ENCODE data around the gene CRB2. TPM values are rescaled to one million over a fixed set of nuclear protein-coding genes. Genes with fewer than 3 reads are reported as not detected.

The CRB2 gene
- total RNA-seq, 2 experiments from 2014 or later: 0.03 TPM; not detected in 1

DNA sequence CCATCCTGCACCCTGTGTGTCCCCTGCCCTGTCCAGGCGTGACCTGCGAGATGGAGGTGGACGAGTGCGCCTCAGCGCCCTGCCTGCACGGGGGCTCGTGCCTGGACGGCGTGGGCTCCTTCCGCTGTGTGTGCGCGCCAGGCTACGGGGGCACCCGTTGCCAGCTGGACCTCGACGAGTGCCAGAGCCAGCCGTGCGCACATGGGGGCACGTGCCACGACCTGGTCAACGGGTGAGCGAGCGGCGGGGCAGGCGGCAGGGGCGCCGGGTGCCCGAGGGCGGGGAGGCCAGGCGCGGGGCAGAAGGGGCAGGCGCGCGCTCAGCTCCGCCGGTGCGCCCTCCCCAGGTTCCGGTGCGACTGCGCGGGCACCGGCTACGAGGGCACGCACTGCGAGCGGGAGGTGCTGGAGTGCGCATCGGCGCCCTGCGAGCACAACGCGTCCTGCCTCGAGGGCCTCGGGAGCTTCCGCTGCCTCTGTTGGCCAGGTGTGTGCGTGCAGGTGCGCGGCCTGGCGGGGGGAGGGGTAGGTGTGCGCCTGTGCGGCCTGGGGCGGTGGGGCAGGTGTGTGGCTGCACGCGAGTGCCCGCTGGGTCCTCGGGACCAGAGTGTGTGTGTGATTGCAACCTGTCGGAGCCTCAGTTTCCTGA lies 10.0 kb downstream of the CRB2 start:
- ChIA-PET CTCF (no interaction called here), POLR2A (no interaction called here)
- Mint-ChIP-seq H3K27me3 (peaks cover 10% of the 10 kb centered on the region), H3K27ac (no peak overlapping the region), H3K36me3 (ENCODE audit: low read depth) (no peaks in the 10 kb centered on the region), H3K9me3 (no peaks in the 10 kb centered on the region), H3K4me3 (no peak overlapping the region), H3K4me1 (no peaks in the 10 kb centered on the region)
- DNase-seq: no peak

DNA sequence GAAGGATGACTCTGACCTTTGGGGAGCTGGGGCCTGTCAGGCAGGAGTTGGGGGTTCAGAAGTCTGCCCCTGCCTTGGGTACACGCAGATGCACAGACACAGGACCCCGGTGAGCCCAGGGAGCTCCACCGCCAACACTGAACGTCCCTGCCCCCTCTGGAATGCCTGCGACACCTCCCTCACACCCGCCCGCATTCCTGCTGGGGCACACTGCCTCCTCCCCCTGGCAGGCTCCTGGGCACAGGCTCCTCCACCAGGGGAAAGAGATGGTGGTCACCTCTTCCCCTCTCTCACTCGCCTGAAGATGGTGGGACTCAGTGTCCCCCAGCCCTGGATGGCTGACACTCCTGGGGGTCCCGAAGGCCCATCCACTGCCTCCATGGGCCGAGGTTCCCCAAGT lies 12.0 kb downstream of the CRB2 start:
- Mint-ChIP-seq H3K27ac (no peak overlapping the region), H3K27me3 (peaks cover 24% of the 10 kb centered on the region), H3K4me1 (peaks cover 4% of the 10 kb centered on the region), H3K4me3 (no peak overlapping the region), H3K9me3 (no peaks in the 10 kb centered on the region), H3K36me3 (ENCODE audit: low read depth) (no peaks in the 10 kb centered on the region)
- POLR2A ChIA-PET: no interaction called here
- DNase-seq: no peak
- CTCF ChIA-PET: no interaction called here

DNA sequence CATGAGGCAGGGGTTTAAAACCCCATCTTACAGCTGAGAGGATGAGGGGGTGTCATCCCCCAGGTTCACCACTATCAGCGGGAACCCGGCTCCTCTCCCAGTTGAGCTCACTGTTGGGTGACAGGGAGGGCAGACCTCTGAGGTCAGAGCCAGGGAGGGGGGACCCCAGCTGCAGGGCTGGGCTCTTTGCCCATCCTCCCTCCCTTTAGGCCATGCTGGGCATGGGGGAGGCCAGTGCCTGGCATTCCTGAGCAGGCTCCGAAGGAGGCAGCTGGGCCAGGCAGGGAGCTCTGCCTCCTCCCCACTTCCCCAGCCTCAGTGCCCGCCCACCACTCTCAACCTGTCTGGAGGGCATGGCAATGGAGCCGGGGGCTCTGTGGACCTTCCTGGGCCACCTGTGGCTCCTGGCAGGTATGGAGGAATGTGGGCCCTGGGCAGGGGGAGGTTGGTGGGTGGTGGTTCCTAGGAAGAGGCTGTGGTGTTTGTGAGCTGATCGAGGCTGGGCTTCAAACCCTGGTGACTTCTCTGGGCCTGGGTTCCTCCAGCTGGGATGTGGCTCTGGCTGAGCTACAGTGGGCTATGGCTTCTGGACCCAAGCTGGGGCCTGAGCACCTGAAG lies 12.6 kb downstream of the CRB2 start:
- H3K9me3 Mint-ChIP-seq: no peaks in the 10 kb centered on the region
- peaks cover 4% of the 10 kb centered on the region for H3K4me1 Mint-ChIP-seq
- H3K27ac Mint-ChIP-seq: no peak overlapping the region
- ChIA-PET CTCF (no interaction called here), POLR2A (no interaction called here)
- H3K36me3 Mint-ChIP-seq (ENCODE audit: low read depth): no peaks in the 10 kb centered on the region
- DNase-seq: no peak
- peaks cover 24% of the 10 kb centered on the region for H3K27me3 Mint-ChIP-seq
- H3K4me3 Mint-ChIP-seq: no peak overlapping the region

DNA sequence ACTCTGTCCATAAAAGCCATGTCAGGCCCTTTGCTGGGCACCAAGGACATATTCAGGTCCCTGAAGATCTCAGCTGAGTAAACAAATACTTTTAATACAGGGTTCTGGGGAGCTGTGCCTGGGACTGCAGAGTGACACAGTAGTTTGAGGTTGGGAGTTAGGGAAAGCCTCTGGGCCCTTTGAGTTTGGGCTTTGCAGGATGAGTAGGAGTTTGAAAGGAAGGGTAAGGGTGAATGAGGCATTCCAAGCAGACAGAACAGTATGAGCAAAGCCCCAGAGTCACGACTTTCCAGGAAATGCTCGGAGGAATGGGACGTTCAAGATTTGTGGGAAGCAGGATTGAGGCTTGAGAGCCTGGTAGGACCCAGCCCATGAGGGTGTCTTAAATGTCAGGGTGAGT lies 13.3 kb downstream of the CRB2 start:
- Mint-ChIP-seq H3K27me3 (peaks cover 30% of the 10 kb centered on the region), H3K36me3 (ENCODE audit: low read depth) (no peaks in the 10 kb centered on the region), H3K4me1 (peaks cover 4% of the 10 kb centered on the region), H3K27ac (no peak overlapping the region), H3K9me3 (no peaks in the 10 kb centered on the region), H3K4me3 (no peak overlapping the region)
- CTCF ChIA-PET: no interaction called here
- no peak for DNase-seq
- POLR2A ChIA-PET: no interaction called here

DNA sequence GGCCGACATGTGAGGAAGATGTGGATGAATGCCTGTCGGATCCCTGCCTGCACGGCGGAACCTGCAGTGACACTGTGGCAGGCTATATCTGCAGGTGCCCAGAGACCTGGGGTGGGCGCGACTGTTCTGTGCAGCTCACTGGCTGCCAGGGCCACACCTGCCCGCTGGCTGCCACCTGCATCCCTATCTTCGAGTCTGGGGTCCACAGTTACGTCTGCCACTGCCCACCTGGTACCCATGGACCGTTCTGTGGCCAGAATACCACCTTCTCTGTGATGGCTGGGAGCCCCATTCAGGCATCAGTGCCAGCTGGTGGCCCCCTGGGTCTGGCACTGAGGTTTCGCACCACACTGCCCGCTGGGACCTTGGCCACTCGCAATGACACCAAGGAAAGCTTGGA lies 14.1 kb downstream of the CRB2 start:
- no peak for DNase-seq
- Mint-ChIP-seq H3K9me3 (no peaks in the 10 kb centered on the region), H3K36me3 (ENCODE audit: low read depth) (no peaks in the 10 kb centered on the region), H3K27ac (no peak overlapping the region), H3K4me1 (peaks cover 4% of the 10 kb centered on the region), H3K27me3 (peaks cover 38% of the 10 kb centered on the region), H3K4me3 (no peak overlapping the region)
- ChIA-PET POLR2A (no interaction called here), CTCF (no interaction called here)

DNA sequence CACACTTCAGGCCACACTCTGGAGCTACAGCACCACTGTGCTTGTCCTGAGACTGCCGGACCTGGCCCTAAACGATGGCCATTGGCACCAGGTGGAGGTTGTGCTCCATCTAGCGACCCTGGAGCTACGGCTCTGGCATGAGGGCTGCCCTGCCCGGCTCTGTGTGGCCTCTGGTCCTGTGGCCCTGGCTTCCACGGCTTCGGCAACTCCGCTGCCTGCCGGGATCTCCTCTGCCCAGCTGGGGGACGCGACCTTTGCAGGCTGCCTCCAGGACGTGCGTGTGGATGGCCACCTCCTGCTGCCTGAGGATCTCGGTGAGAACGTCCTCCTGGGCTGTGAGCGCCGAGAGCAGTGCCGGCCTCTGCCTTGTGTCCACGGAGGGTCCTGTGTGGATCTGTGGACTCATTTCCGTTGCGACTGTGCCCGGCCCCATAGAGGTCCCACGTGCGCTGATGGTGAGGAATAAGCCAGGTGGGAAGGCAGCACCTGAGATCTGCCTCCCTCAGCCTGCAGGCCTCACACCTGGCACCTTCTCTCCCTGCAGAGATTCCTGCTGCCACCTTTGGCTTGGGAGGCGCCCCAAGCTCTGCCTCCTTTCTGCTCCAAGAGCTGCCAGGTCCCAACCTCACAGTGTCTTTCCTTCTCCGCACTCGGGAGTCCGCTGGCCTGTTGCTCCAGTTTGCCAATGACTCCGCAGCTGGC lies 14.7 kb downstream of the CRB2 start:
- H3K9me3 Mint-ChIP-seq: no peaks in the 10 kb centered on the region
- H3K4me1 Mint-ChIP-seq: peaks cover 4% of the 10 kb centered on the region
- ChIA-PET POLR2A (no interaction called here), CTCF (no interaction called here)
- H3K27me3 Mint-ChIP-seq: peaks cover 39% of the 10 kb centered on the region
- DNase-seq: no peak
- H3K4me3 Mint-ChIP-seq: no peak overlapping the region
- no peaks in the 10 kb centered on the region for H3K36me3 Mint-ChIP-seq (ENCODE audit: low read depth)
- H3K27ac Mint-ChIP-seq: no peak overlapping the region

DNA sequence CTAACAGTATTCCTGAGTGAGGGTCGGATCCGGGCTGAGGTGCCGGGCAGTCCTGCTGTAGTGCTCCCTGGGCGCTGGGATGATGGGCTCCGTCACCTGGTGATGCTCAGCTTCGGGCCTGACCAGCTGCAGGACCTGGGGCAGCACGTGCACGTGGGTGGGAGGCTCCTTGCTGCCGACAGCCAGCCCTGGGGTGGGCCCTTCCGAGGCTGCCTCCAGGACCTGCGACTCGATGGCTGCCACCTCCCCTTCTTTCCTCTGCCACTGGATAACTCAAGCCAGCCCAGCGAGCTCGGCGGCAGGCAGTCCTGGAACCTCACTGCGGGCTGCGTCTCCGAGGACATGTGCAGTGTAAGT lies 15.2 kb downstream of the CRB2 start:
- Mint-ChIP-seq H3K9me3 (no peaks in the 10 kb centered on the region), H3K36me3 (ENCODE audit: low read depth) (no peaks in the 10 kb centered on the region), H3K27me3 (peaks cover 39% of the 10 kb centered on the region), H3K27ac (no peak overlapping the region), H3K4me1 (peaks cover 4% of the 10 kb centered on the region), H3K4me3 (no peak overlapping the region)
- DNase-seq: no peak
- CTCF ChIA-PET: no interaction called here
- POLR2A ChIA-PET: no interaction called here

DNA sequence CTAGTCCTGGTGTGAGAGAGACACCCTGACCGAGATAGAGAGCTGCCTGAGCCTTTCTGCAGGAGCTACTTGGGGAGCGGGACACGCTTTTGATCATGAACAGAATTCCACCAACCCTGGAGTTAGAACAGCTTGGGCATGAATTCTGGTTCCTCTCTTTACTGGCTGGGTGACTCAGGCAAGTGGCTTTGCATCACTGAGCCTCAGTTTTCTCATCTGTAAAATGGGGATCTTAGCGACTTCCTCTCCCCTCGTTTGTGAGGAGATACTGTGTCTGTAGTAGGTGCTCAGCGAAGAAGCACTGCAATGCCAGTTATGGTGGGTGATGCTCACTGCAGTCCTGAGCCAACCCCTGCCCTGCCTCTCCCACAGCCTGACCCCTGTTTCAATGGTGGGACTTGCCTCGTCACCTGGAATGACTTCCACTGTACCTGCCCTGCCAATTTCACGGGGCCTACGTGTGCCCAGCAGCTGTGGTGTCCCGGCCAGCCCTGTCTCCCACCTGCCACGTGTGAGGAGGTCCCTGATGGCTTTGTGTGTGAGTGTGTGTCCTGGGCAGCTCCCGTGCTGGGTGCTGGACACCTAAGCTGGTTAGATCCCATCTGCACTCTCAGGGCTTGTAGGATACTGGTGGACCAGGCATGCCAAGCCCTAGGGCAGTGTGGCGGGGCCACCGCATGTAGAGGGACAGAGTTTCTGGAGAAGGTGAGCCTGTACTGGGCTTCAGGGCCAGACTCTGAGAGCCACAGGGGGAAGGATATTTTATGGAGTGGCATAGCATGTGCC lies 16.0 kb downstream of the CRB2 start:
- Mint-ChIP-seq H3K27ac (no peak overlapping the region), H3K9me3 (no peaks in the 10 kb centered on the region), H3K4me3 (no peak overlapping the region), H3K27me3 (peaks cover 44% of the 10 kb centered on the region), H3K36me3 (ENCODE audit: low read depth) (no peaks in the 10 kb centered on the region), H3K4me1 (peaks cover 4% of the 10 kb centered on the region)
- no peak for DNase-seq
- CTCF ChIA-PET: no interaction called here
- POLR2A ChIA-PET: no interaction called here

DNA sequence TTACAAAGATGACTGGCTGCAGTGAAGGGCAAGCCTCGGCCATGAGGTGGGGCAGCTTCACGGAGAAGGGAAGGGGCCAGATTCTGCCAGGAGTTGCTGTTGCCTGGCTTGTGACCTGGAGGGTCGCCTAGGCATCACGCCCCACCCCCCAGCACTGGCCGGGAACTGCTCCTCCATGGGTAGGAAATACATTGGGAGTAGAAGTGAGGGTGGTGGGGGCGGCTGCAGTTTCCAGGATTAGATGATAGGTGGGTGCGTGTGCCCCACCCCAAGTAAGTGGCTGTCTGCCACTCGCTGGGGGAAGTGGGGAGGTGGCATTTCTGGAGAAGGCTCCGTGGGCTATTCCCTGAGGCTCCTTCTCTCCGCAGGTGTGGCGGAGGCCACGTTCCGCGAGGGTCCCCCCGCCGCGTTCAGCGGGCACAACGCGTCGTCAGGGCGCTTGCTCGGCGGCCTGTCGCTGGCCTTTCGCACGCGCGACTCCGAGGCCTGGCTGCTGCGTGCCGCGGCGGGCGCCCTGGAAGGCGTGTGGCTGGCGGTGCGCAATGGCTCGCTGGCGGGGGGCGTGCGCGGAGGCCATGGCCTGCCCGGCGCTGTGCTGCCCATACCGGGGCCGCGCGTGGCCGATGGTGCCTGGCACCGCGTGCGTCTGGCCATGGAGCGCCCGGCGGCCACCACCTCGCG lies 16.9 kb downstream of the CRB2 start:
- Mint-ChIP-seq H3K9me3 (no peaks in the 10 kb centered on the region), H3K27me3 (peaks cover 44% of the 10 kb centered on the region), H3K4me3 (no peak overlapping the region), H3K27ac (no peak overlapping the region), H3K36me3 (ENCODE audit: low read depth) (no peaks in the 10 kb centered on the region), H3K4me1 (peaks cover 4% of the 10 kb centered on the region)
- ChIA-PET CTCF (no interaction called here), POLR2A (no interaction called here)
- no peak for DNase-seq

DNA sequence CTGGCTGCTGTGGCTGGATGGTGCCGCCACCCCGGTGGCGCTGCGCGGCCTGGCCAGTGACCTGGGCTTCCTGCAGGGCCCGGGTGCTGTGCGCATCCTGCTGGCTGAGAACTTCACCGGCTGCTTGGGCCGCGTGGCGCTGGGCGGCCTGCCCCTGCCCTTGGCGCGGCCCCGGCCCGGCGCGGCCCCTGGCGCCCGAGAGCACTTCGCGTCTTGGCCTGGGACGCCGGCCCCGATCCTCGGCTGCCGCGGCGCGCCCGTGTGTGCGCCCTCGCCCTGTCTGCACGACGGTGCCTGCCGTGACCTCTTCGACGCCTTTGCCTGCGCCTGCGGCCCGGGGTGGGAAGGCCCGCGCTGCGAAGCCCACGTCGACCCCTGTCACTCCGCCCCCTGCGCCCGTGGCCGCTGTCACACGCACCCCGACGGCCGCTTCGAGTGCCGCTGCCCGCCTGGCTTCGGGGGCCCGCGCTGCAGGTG lies 17.5 kb downstream of the CRB2 start:
- no peaks in the 10 kb centered on the region for H3K36me3 Mint-ChIP-seq (ENCODE audit: low read depth)
- H3K9me3 Mint-ChIP-seq: no peaks in the 10 kb centered on the region
- H3K4me3 Mint-ChIP-seq: no peak overlapping the region
- H3K27ac Mint-ChIP-seq: no peak overlapping the region
- DNase-seq: no peak
- POLR2A ChIA-PET: no interaction called here
- H3K27me3 Mint-ChIP-seq: peaks cover 44% of the 10 kb centered on the region
- CTCF ChIA-PET: no interaction called here
- peaks cover 4% of the 10 kb centered on the region for H3K4me1 Mint-ChIP-seq

DNA sequence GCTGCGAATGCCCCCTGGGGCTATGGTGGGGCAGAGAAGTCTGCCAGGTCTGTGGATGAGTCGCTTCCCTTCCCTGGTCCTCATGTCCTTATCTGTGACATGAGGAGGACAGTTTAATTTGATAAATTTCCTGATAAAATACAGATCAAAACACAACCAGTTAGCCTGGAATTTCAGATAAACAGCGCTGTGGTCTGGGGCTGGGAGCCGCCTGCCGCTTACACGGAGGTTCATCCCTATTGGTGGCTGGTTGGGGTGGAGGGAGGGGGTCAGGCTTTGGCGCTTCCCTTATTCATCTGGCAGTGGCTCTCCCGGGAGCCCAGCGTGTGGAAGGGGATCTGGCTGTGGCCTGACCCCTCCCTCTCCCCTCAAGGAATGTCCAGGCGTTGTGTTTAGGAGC lies 17.9 kb downstream of the CRB2 start:
- CTCF ChIA-PET: no interaction called here
- Mint-ChIP-seq H3K4me3 (no peak overlapping the region), H3K27ac (no peak overlapping the region), H3K4me1 (peaks cover 4% of the 10 kb centered on the region), H3K9me3 (no peaks in the 10 kb centered on the region), H3K27me3 (peaks cover 44% of the 10 kb centered on the region), H3K36me3 (ENCODE audit: low read depth) (no peaks in the 10 kb centered on the region)
- POLR2A ChIA-PET: no interaction called here
- DNase-seq: no peak

DNA sequence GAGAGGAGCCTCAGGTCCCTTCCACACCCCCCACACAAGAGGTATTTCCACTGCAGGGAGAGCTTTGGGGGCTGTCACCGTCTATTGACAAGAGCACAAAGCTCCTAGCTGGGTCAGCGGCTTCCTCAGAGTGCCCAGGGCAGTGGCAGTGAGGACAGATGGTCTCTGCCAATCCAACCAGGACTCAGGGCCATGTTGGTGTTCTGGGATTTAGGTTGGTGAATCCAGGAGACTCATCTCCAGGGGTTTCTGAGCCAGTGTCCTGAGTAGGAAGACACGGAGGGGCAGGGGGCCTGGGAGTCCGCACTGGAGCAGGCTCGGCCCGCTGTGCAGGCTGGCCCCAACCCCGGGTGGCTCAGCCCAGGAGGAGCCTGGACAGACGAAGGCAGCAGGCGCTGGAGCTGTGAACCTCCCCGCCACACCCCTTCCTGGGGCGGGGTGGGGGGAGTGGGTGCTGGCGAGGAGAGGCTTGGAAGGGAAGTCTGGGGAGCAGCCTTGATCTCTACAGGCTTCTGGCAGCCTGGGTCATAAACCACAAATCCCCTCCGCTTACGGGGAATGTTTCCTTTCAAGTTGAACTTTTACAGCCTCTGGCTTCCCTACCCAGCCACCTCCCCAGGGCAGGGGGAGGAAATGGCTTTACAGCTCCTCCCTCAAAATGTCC lies 19.6 kb downstream of the CRB2 start:
- ChIA-PET POLR2A (no interaction called here), CTCF (no interaction called here)
- no peaks in the 10 kb centered on the region for H3K36me3 Mint-ChIP-seq (ENCODE audit: low read depth)
- H3K27ac Mint-ChIP-seq: no peak overlapping the region
- peaks cover 4% of the 10 kb centered on the region for H3K4me1 Mint-ChIP-seq
- no peaks in the 10 kb centered on the region for H3K9me3 Mint-ChIP-seq
- H3K4me3 Mint-ChIP-seq: no peak overlapping the region
- DNase-seq: no peak
- H3K27me3 Mint-ChIP-seq: peaks cover 37% of the 10 kb centered on the region
